ENCODE results near the gene LRRC31.

The LRRC31 gene

DNA sequence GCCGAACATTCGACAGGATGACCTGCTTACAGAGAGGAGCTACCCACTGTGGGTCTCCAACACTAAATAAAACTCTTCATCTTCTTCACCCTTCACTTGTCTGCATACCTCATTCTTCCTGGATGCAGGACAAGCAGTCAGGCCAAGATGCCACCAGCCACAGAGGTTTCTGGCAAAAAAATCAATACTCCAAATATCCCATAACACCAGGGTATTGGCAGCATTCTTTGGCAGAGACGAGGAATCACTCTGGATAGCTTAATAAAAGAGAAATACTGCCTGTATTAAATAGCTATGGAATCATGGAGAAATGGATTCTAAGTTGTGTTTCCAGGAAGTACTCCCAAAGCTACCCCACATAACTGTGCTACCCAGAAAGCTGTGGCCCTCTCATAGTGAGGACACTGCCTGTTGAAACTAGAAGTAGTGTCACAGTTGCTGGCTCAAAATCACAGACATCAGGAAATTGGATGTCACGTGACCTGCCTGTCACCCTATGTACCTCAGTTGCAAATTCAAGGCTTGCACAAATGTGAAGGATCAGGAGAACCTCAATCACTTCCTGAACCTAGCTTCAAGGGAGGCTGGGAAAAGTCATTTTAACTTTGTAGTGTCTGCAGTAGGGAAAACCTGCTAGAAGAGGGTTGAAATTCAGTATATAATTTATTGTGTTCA lies 11.0 kb upstream of the LRRC31 start:
- TF ChIP-seq, protein P1, sequence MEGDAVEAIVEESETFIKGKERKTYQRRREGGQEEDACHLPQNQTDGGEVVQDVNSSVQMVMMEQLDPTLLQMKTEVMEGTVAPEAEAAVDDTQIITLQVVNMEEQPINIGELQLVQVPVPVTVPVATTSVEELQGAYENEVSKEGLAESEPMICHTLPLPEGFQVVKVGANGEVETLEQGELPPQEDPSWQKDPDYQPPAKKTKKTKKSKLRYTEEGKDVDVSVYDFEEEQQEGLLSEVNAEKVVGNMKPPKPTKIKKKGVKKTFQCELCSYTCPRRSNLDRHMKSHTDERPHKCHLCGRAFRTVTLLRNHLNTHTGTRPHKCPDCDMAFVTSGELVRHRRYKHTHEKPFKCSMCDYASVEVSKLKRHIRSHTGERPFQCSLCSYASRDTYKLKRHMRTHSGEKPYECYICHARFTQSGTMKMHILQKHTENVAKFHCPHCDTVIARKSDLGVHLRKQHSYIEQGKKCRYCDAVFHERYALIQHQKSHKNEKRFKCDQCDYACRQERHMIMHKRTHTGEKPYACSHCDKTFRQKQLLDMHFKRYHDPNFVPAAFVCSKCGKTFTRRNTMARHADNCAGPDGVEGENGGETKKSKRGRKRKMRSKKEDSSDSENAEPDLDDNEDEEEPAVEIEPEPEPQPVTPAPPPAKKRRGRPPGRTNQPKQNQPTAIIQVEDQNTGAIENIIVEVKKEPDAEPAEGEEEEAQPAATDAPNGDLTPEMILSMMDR (IDR thresholded peaks at IDR 0.05; ENCODE audit: low read depth, low read length, missing control alignments), result no peak
- DNase-seq (ENCODE audit: low read depth), result no peak
- no peak overlapping the region for H3K4me3 ChIP-seq (ENCODE audit: low read depth, low read length)
- in situ Hi-C loops (cut with HindIII; ENCODE audit: low sequenced_read_pairs), result no loop called here

DNA sequence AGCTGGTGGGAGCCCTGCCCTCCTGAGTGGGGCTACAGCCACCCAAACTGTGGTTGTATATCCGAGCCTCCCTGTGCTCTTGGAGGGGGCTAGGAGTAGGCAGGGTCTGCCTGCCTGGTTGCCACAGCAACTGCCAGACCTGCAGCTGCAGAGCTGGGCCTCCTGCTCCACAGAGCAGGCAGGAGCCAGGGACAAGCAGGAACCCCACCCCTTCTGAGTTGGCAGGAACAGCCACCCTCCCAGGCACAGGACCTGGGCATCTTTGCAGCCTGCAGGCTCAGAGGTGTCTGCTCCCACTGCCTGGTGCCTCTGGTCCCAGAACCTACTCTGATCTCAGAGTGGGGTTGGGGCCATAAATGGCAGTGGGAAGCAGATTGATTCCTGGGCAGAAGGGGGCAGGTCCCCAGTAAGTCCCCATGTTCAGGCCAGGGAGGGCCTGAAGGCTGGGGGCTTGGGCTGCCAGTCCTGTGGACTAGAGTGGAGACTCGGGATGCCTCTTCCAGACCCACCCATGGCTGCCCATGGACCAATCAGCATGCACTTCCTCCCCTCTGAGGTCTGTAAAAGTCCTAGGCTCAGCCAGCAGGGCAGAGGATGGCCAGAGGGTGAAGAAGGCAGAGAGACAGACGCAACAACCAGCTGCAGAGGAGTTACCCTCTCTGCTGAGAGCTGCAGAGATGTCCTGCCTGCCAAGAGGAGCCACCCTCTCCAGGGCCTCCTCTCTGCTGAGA lies 10.3 kb upstream of the LRRC31 start:
- no peak for DNase-seq (ENCODE audit: low read depth)
- TF ChIP-seq, protein P1 (IDR thresholded peaks at IDR 0.05; ENCODE audit: low read depth, low read length, missing control alignments), result no peak
- in situ Hi-C loops (cut with HindIII; ENCODE audit: low sequenced_read_pairs), result no loop called here
- H3K4me3 ChIP-seq (ENCODE audit: low read depth, low read length), result no peak overlapping the region

DNA sequence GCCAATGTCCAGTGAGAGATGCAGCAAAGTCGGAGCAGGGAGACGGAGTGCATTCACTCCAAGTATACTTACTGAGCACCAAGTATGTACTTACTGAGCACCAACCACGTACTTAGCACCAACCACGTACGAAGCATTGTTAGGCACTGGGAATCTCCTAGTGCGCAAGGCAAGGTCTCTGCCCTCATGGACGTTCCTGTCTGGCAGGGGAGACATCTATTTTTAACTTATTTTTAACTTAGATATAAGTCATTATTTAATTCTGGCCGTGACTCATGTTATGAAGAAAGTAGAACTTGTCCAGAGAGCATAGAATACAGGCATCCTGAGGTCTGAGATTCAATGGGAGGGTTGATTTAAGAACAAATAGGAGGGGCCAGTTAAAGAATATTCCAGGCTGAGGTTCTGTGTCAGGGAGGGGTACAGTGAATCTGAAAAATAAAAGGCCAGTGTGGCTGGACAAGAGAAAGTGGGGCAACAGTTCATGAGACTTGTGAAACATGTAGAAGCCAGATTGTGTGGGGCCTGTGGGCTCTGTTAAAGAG lies 9.3 kb upstream of the LRRC31 start:
- in situ Hi-C loops (cut with HindIII; ENCODE audit: low sequenced_read_pairs), result no loop called here

DNA sequence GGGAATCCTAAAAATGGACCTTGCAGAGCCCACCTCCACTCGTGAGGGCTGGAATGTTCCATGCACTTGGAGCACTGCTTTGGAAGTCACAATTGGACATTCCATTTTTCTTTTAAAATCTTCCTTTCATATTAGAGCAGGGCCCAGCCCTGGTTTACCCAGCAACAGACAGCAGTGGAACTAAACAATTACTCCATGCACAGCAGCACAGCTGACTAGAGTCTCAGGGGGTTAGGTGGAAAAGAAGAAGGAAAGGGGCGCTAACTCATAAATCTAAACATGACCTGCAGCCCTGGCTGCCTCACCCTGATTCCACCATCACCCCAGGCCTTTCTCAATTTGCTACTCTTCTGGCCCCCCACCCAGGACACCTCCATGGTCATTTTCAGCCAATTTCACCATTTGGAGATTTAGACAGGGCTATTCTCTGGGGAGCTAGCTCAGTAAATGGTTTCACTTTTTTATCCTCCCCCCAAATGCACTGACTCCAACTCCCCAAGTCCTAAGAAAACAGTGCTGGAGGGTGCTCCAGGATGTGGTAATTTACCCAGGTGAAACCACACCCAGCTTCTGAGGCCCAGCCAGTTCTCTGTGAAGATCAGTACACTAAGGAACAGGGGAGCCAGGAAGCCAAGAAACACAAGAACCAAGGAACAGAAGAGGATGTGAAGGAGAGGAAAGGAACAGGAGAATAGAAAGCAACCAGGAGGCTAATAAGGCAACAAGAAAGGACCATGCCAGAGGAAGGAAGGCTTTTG lies 1.6 kb upstream of the LRRC31 start:
- DNase-seq (ENCODE audit: low read depth), result no peak

More for the DNA sequence above, 9.3 kb upstream of the LRRC31 start:
- no peak for DNase-seq (ENCODE audit: low read depth)
- H3K4me3 ChIP-seq (ENCODE audit: low read depth, low read length), result no peak overlapping the region
- TF ChIP-seq, protein P1 (IDR thresholded peaks at IDR 0.05; ENCODE audit: low read depth, low read length, missing control alignments), result no peak

DNA sequence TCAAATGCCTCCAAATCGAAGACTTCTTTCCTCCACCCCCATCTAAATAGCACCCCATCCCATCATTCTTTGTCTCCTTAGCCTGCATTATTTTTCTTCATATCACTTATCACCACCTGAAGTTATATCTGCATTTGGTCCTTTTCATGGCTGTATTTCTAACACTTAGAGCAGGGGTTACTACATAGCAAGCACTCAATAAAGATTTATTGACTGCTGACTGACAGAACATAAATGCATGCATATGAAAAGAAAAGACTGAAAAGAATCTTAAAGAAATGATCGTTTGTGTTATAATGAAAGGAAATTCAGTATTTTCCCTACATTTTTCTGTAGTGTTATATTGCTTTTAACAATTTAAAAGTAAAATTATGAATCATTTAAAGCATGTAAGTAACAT lies 1.4 kb downstream of the LRRC31 start:
- no peak for DNase-seq (ENCODE audit: low read depth)
- TF ChIP-seq, protein P1 (IDR thresholded peaks at IDR 0.05; ENCODE audit: low read depth, low read length, missing control alignments), result no peak
- H3K4me3 ChIP-seq (ENCODE audit: low read depth, low read length), result no peak overlapping the region
- in situ Hi-C loops (cut with HindIII; ENCODE audit: low sequenced_read_pairs), result no loop called here

More for the DNA sequence above, 1.6 kb upstream of the LRRC31 start:
- TF ChIP-seq, protein P1 (IDR thresholded peaks at IDR 0.05; ENCODE audit: low read depth, low read length, missing control alignments), result no peak
- no peak overlapping the region for H3K4me3 ChIP-seq (ENCODE audit: low read depth, low read length)
- in situ Hi-C loops (cut with HindIII; ENCODE audit: low sequenced_read_pairs), result no loop called here

DNA sequence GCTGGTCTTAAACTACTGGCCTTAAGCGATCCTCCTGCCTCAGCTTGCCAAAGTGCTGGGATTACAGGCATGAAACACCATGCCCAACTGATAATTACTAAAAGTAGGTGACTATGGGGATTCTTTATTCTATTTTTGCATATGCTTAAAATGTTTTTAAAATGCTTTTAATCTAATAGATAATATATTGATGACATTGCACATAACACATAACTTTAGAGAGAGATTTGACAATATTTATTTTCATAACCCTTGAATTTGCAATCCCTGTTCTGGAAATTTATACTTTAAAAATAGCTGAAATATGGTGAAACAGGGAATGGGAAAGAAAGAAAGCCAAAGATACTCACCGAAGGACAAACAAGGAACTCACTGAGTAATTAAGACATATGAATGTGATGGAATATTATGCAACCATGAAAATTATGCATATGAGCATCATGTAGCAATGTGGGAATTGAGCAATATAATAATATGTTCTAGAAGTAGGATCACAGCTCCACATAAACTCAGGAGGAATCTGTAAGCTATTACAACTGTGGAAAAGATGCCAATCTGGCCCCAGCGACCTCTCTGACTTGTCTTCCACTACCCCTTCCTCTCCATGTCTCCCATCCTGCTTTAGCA lies 2.0 kb downstream of the LRRC31 start:
- H3K4me3 ChIP-seq (ENCODE audit: low read depth, low read length), result no peak overlapping the region
- TF ChIP-seq, protein P1 (IDR thresholded peaks at IDR 0.05; ENCODE audit: low read depth, low read length, missing control alignments), result no peak
- in situ Hi-C loops (cut with HindIII; ENCODE audit: low sequenced_read_pairs), result no loop called here
- DNase-seq (ENCODE audit: low read depth), result no peak
